ENCODE measurements around the gene IL16. TPM values are rescaled to one million over a fixed set of nuclear protein-coding genes. Genes with fewer than 3 reads are reported as not detected.

The IL16 gene
- total and polyA plus RNA-seq, 11 donors: 1.2 to 21.6 (median 3.7) TPM

DNA sequence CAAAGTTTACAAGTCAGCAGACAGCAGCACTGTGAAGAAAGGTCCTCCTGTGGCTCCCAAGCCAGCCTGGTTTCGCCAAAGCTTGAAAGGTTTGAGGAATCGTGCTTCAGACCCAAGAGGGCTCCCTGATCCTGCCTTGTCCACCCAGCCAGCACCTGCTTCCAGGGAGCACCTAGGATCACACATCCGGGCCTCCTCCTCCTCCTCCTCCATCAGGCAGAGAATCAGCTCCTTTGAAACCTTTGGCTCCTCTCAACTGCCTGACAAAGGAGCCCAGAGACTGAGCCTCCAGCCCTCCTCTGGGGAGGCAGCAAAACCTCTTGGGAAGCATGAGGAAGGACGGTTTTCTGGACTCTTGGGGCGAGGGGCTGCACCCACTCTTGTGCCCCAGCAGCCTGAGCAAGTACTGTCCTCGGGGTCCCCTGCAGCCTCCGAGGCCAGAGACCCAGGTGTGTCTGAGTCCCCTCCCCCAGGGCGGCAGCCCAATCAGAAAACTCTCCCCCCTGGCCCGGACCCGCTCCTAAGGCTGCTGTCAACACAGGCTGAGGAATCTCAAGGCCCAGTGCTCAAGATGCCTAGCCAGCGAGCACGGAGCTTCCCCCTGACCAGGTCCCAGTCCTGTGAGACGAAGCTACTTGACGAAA lies 103.1 kb downstream of the IL16 start:
- ATAC-seq (no peak), DNase-seq (no peak)
- Histone ChIP-seq H3K27ac (peak overlapping the region in 3 of 12 donors; percentile 9 to 93 (median 14)), H3K27me3 (no peaks in the 10 kb centered on the region), H3K4me3 (peak overlapping the region in 6 of 12 donors; percentile 4 to 65 (median 20)), H3K9me3 (no peaks in the 10 kb centered on the region), H3K36me3 (peaks cover 0 to 61% (median 31%) of the 10 kb centered on the region in 9 donors), H3K4me1 (peaks cover 0 to 92% (median 21%) of the 10 kb centered on the region in 12 donors)
- WGBS, 4 donors: 82 to 91% (median 87%) methylated on average over 8 to 14 of the region's 14 CpGs
- TF ChIP-seq, protein P1, sequence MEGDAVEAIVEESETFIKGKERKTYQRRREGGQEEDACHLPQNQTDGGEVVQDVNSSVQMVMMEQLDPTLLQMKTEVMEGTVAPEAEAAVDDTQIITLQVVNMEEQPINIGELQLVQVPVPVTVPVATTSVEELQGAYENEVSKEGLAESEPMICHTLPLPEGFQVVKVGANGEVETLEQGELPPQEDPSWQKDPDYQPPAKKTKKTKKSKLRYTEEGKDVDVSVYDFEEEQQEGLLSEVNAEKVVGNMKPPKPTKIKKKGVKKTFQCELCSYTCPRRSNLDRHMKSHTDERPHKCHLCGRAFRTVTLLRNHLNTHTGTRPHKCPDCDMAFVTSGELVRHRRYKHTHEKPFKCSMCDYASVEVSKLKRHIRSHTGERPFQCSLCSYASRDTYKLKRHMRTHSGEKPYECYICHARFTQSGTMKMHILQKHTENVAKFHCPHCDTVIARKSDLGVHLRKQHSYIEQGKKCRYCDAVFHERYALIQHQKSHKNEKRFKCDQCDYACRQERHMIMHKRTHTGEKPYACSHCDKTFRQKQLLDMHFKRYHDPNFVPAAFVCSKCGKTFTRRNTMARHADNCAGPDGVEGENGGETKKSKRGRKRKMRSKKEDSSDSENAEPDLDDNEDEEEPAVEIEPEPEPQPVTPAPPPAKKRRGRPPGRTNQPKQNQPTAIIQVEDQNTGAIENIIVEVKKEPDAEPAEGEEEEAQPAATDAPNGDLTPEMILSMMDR (IDR thresholded peaks at IDR 0.05): no peak
- TF ChIP-seq POLR2A (IDR thresholded peaks at IDR 0.05): no peak
- intact Hi-C loops (cut with DNase I): no loop called here

DNA sequence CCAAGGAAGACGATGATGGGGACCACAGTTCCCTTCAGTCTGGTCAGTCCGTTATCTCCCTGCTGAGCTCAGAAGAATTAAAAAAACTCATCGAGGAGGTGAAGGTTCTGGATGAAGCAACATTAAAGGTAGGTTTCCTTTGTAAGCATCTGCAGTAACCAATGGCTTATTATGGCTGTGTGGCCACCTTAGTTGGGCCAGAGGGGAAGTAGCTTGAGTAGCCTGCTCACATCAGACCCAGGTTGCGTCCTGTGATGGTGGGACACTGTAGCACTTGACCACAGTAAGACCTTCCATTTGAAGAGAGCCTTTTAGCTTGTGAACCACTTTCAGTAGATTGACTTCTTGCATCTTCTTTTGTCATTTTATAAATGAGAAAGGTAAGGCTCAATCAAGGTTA lies 104.7 kb downstream of the IL16 start:
- intact Hi-C loops (cut with DNase I): no loop called here
- no peak for TF ChIP-seq POLR2A (IDR thresholded peaks at IDR 0.05)
- TF ChIP-seq, protein P1 (IDR thresholded peaks at IDR 0.05): no peak
- H3K4me3 ChIP-seq: peak overlapping the region in 1 of 12 donors; percentile 65
- ATAC-seq (no peak), DNase-seq (no peak)
- peaks cover 0 to 84% (median 10%) of the 10 kb centered on the region in 12 donors for H3K4me1 ChIP-seq
- peaks cover 0 to 77% (median 42%) of the 10 kb centered on the region in 9 donors for H3K36me3 ChIP-seq
- H3K9me3 ChIP-seq: no peaks in the 10 kb centered on the region
- 93 to 96% (median 94%) methylated on average over 4 of the region's 4 CpGs for WGBS, 4 donors
- H3K27ac ChIP-seq: peak overlapping the region in 2 of 12 donors; percentile 42 to 82
- H3K27me3 ChIP-seq: no peaks in the 10 kb centered on the region

DNA sequence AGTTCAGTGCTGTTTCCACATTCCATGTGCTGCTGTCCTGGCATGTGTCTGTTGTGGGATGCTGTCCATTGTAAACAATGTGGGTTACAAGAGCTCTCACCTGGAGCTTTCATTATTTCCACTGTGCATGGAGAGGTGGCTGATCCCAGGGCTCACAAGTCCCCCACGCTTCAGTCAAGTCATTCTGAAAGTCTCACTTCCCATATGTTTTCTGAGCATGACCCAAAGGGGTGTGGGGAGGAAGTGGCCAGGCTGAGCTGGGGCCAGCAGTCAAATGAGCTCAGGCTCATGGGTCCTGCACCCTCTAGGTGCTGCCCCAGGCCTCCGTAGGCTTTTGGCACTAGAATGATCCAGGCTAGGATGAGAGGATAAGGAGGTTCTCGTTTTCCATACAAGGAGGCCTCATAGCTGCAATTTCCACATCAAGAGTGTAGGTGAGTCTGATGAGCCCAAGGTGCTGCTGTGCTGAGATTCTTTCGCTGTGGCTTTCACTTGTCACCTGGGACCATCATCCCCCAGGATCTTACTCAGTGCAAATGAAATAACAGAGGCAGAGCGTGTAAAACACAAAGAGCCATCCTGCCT lies 105.2 kb downstream of the IL16 start:
- TF ChIP-seq POLR2A (IDR thresholded peaks at IDR 0.05): no peak
- TF ChIP-seq, protein P1 (IDR thresholded peaks at IDR 0.05): no peak
- Histone ChIP-seq H3K4me3 (peak overlapping the region in 1 of 12 donors; percentile 65), H3K27me3 (no peaks in the 10 kb centered on the region), H3K9me3 (no peaks in the 10 kb centered on the region), H3K4me1 (peaks cover 0 to 78% (median 10%) of the 10 kb centered on the region in 12 donors), H3K27ac (peak overlapping the region in 3 of 12 donors; percentile 22 to 82 (median 42)), H3K36me3 (peaks cover 0 to 82% (median 47%) of the 10 kb centered on the region in 9 donors)
- DNase-seq (peak in 1 of 5 donors; percentile 34), ATAC-seq (peak in 3 of 4 donors; percentile 35 to 73 (median 72))
- WGBS, 4 donors: 80 to 94% (median 84%) methylated on average over 5 of the region's 5 CpGs
- intact Hi-C loops (cut with DNase I): no loop called here

DNA sequence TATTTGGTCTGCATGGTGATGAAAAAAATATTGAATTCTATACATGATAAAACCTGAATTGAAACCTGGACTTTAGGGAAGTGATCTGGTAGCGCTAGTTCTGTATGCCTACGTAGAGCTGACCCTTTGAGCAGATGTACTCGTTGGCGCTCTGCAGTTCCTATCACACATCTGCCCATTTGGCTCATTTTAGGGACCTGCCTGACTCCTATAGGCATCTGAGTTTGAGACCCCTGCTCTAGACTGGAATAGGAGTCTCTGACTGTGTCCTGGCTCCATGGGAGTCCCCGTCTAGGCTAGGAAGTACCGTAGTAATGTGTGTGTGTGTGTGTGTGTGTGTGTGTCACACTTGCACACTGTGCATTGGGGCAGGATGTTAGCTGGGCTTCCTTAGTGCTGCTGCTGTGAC lies 106.0 kb downstream of the IL16 start:
- H3K4me1 ChIP-seq: peaks cover 0 to 77% (median 7%) of the 10 kb centered on the region in 12 donors
- no peaks in the 10 kb centered on the region for H3K9me3 ChIP-seq
- H3K36me3 ChIP-seq: peaks cover 0 to 86% (median 53%) of the 10 kb centered on the region in 9 donors
- ATAC-seq (peak in 1 of 4 donors; percentile 34), DNase-seq (no peak)
- peak overlapping the region in 2 of 12 donors; percentile 47 to 82 for H3K27ac ChIP-seq
- H3K27me3 ChIP-seq: no peaks in the 10 kb centered on the region
- TF ChIP-seq, protein P1 (IDR thresholded peaks at IDR 0.05): no peak
- TF ChIP-seq POLR2A (IDR thresholded peaks at IDR 0.05): no peak
- 79 to 84% (median 83%) methylated on average over 5 to 6 of the region's 6 CpGs for WGBS, 4 donors
- peak overlapping the region in 1 of 12 donors; percentile 65 for H3K4me3 ChIP-seq
- intact Hi-C loops (cut with DNase I): no loop called here
